Measurements from ENCODE around the gene VOPP1.

Gene VOPP1

DNA sequence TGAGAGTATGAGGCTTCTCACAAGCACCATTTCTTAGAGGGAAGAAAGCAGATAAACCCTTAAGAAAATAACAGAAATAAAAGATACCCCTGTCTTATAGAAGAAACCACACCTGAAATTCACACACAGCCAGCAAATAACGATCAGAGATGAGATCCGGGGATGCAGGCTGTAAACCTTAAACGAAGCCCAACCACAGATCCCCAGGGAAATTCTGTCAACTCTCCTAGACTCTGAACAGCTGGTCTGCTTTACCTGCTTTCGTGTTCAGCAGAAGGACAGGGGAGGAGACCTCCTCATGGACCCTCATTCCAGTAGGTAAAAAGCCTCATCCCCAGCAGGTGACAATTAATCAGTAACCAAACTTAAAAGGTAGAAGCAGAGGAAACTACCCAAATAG is 45.0 kb downstream of the VOPP1 start:
- H3K4me2 ChIP-seq (ENCODE audit: low read length) = peak overlapping the region; percentile 41
- H3F3A ChIP-seq (ENCODE audit: control insufficient read depth, insufficient read depth) = no peaks in the 10 kb centered on the region
- H3K27me3 ChIP-seq (ENCODE audit: control insufficient read depth, low read length) = no peaks in the 10 kb centered on the region
- H3K9me2 ChIP-seq (replicated peaks; ENCODE audit: control insufficient read depth, low read length) = no peaks in the 10 kb centered on the region
- H3K4me3 ChIP-seq (ENCODE audit: low read length) = 0 out of 2 replicates have a peak overlapping the region, but pooled peaks have one; percentile 7
- H3K27ac ChIP-seq (ENCODE audit: low read depth, low read length) = no peak overlapping the region
- peaks cover 19% of the 10 kb centered on the region for H4K20me1 ChIP-seq (ENCODE audit: control insufficient read depth, insufficient read depth, low read depth, low read length)
- TF ChIP-seq, protein P1, sequence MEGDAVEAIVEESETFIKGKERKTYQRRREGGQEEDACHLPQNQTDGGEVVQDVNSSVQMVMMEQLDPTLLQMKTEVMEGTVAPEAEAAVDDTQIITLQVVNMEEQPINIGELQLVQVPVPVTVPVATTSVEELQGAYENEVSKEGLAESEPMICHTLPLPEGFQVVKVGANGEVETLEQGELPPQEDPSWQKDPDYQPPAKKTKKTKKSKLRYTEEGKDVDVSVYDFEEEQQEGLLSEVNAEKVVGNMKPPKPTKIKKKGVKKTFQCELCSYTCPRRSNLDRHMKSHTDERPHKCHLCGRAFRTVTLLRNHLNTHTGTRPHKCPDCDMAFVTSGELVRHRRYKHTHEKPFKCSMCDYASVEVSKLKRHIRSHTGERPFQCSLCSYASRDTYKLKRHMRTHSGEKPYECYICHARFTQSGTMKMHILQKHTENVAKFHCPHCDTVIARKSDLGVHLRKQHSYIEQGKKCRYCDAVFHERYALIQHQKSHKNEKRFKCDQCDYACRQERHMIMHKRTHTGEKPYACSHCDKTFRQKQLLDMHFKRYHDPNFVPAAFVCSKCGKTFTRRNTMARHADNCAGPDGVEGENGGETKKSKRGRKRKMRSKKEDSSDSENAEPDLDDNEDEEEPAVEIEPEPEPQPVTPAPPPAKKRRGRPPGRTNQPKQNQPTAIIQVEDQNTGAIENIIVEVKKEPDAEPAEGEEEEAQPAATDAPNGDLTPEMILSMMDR (IDR thresholded peaks at IDR 0.05; ENCODE audit: low read depth, low read length, poor library complexity, severe bottlenecking) = no peak
- no peak for TF ChIP-seq EZH2phosphoT487 (IDR thresholded peaks at IDR 0.05; ENCODE audit: borderline replicate concordance, low read length)
- H3K79me2 ChIP-seq (ENCODE audit: control insufficient read depth, low read length) = peaks cover 95% of the 10 kb centered on the region
- peaks cover 11% of the 10 kb centered on the region for H3K36me3 ChIP-seq (ENCODE audit: control insufficient read depth, low read length)
- peaks cover 72% of the 10 kb centered on the region for H3K4me1 ChIP-seq (ENCODE audit: control insufficient read depth, low read length)
- no peaks in the 10 kb centered on the region for H3K9me3 ChIP-seq (ENCODE audit: control insufficient read depth, insufficient read depth, low read length)

DNA sequence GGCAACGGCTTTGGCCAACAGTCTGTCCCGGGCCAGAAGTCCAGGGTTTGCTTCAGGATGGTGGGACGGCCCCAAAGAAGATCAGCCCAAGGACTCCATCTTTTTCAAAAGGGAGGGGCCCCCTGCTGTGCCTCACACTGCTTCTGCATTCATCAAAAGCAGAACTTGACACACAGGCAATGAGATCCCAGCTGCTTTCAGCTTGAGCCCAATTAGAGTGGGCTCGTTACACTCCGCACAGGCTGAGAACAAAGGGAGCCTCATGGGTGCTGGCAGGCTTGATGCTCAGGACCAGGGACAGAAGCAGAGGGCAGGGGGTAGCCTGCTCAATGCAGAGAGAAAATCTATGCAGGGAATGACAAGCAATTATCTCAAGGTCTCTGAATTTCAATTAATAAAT is 45.5 kb downstream of the VOPP1 start:
- peaks cover 70% of the 10 kb centered on the region for H3K4me1 ChIP-seq (ENCODE audit: control insufficient read depth, low read length)
- H4K20me1 ChIP-seq (ENCODE audit: control insufficient read depth, insufficient read depth, low read depth, low read length) = peaks cover 19% of the 10 kb centered on the region
- H3K79me2 ChIP-seq (ENCODE audit: control insufficient read depth, low read length) = peaks cover 95% of the 10 kb centered on the region
- H3K4me3 ChIP-seq (ENCODE audit: low read length) = 0 out of 2 replicates have a peak overlapping the region, but pooled peaks have one; percentile 7
- H3K36me3 ChIP-seq (ENCODE audit: control insufficient read depth, low read length) = peaks cover 6% of the 10 kb centered on the region
- H3K9me2 ChIP-seq (replicated peaks; ENCODE audit: control insufficient read depth, low read length) = no peaks in the 10 kb centered on the region
- no peaks in the 10 kb centered on the region for H3F3A ChIP-seq (ENCODE audit: control insufficient read depth, insufficient read depth)
- H3K4me2 ChIP-seq (ENCODE audit: low read length) = peak overlapping the region; percentile 41
- no peak overlapping the region for H3K27ac ChIP-seq (ENCODE audit: low read depth, low read length)
- no peak for TF ChIP-seq EZH2phosphoT487 (IDR thresholded peaks at IDR 0.05; ENCODE audit: borderline replicate concordance, low read length)
- TF ChIP-seq, protein P1 (IDR thresholded peaks at IDR 0.05; ENCODE audit: low read depth, low read length, poor library complexity, severe bottlenecking) = no peak
- H3K9me3 ChIP-seq (ENCODE audit: control insufficient read depth, insufficient read depth, low read length) = no peaks in the 10 kb centered on the region
- H3K27me3 ChIP-seq (ENCODE audit: control insufficient read depth, low read length) = no peaks in the 10 kb centered on the region

DNA sequence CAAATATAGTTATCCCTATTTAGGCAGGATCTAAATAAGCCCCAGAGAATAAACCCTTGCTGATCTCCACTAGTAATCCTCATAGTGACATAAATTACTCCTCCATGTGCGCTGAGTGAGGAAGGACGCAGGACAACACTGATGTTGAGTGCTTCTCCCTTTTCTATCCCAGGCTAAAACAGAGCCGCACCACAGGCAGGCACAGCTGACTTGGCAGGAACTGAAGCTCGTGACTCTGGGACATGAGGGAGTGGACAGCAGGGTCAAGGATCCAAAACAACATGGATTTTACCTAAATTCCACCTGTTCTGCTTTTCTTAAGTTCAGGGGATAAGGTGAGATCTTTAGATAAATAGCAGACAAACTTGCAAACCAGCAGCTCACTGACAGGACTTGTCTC is 46.0 kb downstream of the VOPP1 start:
- Histone ChIP-seq H3K79me2 (ENCODE audit: control insufficient read depth, low read length) (peaks cover 95% of the 10 kb centered on the region), H3K9me3 (ENCODE audit: control insufficient read depth, insufficient read depth, low read length) (no peaks in the 10 kb centered on the region), H3K36me3 (ENCODE audit: control insufficient read depth, low read length) (0 out of 2 replicates have a peak, but pooled peaks cover 3% of the 10 kb centered on the region), H3K27ac (ENCODE audit: low read depth, low read length) (no peak overlapping the region), H3K4me2 (ENCODE audit: low read length) (0 out of 2 replicates have a peak overlapping the region, but pooled peaks have one; percentile 41), H3K27me3 (ENCODE audit: control insufficient read depth, low read length) (no peaks in the 10 kb centered on the region), H3K4me3 (ENCODE audit: low read length) (no peak overlapping the region), H3K4me1 (ENCODE audit: control insufficient read depth, low read length) (peaks cover 69% of the 10 kb centered on the region), H3F3A (ENCODE audit: control insufficient read depth, insufficient read depth) (no peaks in the 10 kb centered on the region), H3K9me2 (replicated peaks; ENCODE audit: control insufficient read depth, low read length) (no peaks in the 10 kb centered on the region), H4K20me1 (ENCODE audit: control insufficient read depth, insufficient read depth, low read depth, low read length) (peaks cover 19% of the 10 kb centered on the region)
- TF ChIP-seq EZH2phosphoT487 (IDR thresholded peaks at IDR 0.05; ENCODE audit: borderline replicate concordance, low read length) = no peak
- TF ChIP-seq, protein P1 (IDR thresholded peaks at IDR 0.05; ENCODE audit: low read depth, low read length, poor library complexity, severe bottlenecking) = no peak

All from DOHH2 (cell line).